HepG2 (cell line): ENCODE data around the gene IL16. TPM values are rescaled to one million over a fixed set of nuclear protein-coding genes. Genes with fewer than 3 reads are reported as not detected.

Experiments
- ATAC-seq: fragments of 200-7000 bp; cut with Tn5 transposase; 3 replicates; pipeline ENCODE4 v1.9.1; 2020; ENCODE audit warnings: mild to moderate bottlenecking, moderate library complexity
- BruUV-seq: library from RNA; stranded (reverse); fragments of 400-500 nt; replicated peaks from 2 replicates; lab custom pipeline; 2021; lab: Mats Ljungman, UMichigan
- CTCF ChIA-PET: fragments of 300-600 bp; formaldehyde crosslinking; extraction: SDS; loops from one replicate; lab custom pipeline; 2021; ENCODE audit warnings: low total read pairs, inconsistent platforms, low intra/inter-chr PET ratio; lab: Yijun Ruan, JAX
- POLR2A ChIA-PET: fragments of 350-600 bp; sonication (Branson Sonifier 250); formaldehyde crosslinking; loops from one replicate; lab custom pipeline; 2020; ENCODE audit warnings: antibody characterized with exemption, inconsistent platforms; lab: Yijun Ruan, JAX
- DNase-seq: peaks from one replicate; pipeline ENCODE4 v3.0.0-alpha.2; 2015; ENCODE audit warnings: low spot score
- FAIRE-seq: peaks from 3 replicates; lab custom pipeline; 2011; peaks lifted over from hg19 to GRCh38; lab: Jason Lieb, UNC
- H2AFZ ChIP-seq: one replicate; pipeline ENCODE4 v1.6.1; 2011; ENCODE audit warnings: low read length, inconsistent platforms
- H3K27ac ChIP-seq: fragments of 300-600 bp; 3 replicates; pipeline ENCODE4 v1.8.0; 2011; ENCODE audit warnings: mixed run types, mild to moderate bottlenecking, mixed read lengths, low read length, inconsistent platforms; ENCODE audit not compliant: insufficient read depth; ENCODE audit errors: extremely low read length
- H3K27me3 ChIP-seq, 2 experiments: fragments of 200-600 bp in 1 of 2; 2 replicates in 1 of 2; 3 replicates in 1 of 2; pipeline versions ENCODE4 v1.6.0 to v1.8.0; 2011; ENCODE audit warnings: low read length in 2 of 2, mild to moderate bottlenecking in 2 of 2, moderate library complexity in 2 of 2, inconsistent platforms in 1 of 2; ENCODE audit not compliant: insufficient read depth in 2 of 2, control insufficient read depth in 1 of 2
- H3K36me3 ChIP-seq, 2 experiments: fragments of 200-600 bp in 1 of 2; replicated peaks in 1 of 2; 2 replicates in 1 of 2; 3 replicates in 1 of 2; pipeline versions ENCODE4 v1.5.1 to v1.8.0; 2011; ENCODE audit warnings: low read length in 2 of 2, inconsistent platforms in 1 of 2; ENCODE audit not compliant: insufficient read depth in 2 of 2, control insufficient read depth in 1 of 2
- H3K4me1 ChIP-seq: 2 replicates; pipeline ENCODE4 v1.5.1; 2012; ENCODE audit warnings: low read length, inconsistent platforms; ENCODE audit not compliant: insufficient read depth
- H3K4me2 ChIP-seq: 2 replicates; pipeline ENCODE4 v1.6.0; 2011; ENCODE audit warnings: low read depth, low read length, inconsistent platforms
- H3K4me3 ChIP-seq, 3 experiments: fragments of 200-600 bp in 1 of 3; sonication (generic), shearing (Covaris generic) in 1 of 3; replicated peaks in 1 of 3; 2 replicates each; pipeline ENCODE4 v1.5.1; 2011 to 2016; ENCODE audit warnings: low read length in 3 of 3, inconsistent platforms in 2 of 3, low read depth in 2 of 3, mild to moderate bottlenecking in 2 of 3, control low read depth in 1 of 3, mixed read lengths in 1 of 3; ENCODE audit not compliant: insufficient read depth in 1 of 3
- H3K79me2 ChIP-seq: one replicate; pipeline ENCODE4 v1.6.1; 2011; ENCODE audit warnings: low read length, inconsistent platforms; ENCODE audit not compliant: insufficient read depth
- H3K9ac ChIP-seq: 2 replicates; pipeline ENCODE4 v1.6.0; 2011; ENCODE audit warnings: mild to moderate bottlenecking, low read depth, low read length, inconsistent platforms; ENCODE audit not compliant: insufficient read depth
- H3K9me3 ChIP-seq: 2 replicates; pipeline ENCODE4 v1.5.1; 2012; ENCODE audit warnings: mild to moderate bottlenecking, low read length
- H4K20me1 ChIP-seq: 2 replicates; pipeline ENCODE4 v1.6.0; 2011; ENCODE audit warnings: inconsistent platforms, mild to moderate bottlenecking, low read length, moderate library complexity; ENCODE audit not compliant: insufficient read depth
- CCAR2 ChIP-seq: fragments of 200-400 bp; formaldehyde crosslinking; optimal IDR thresholded peaks from 2 replicates; pipeline ENCODE3; 2018; ENCODE audit warnings: low read depth, mild to moderate bottlenecking, low read length, moderate library complexity
- FOXK2 ChIP-seq: fragments of 450-650 bp; IDR thresholded peaks from 2 replicates; pipeline ENCODE4 v1.6.1; 2016
- GPBP1L1 ChIP-seq: sonication (generic); formaldehyde crosslinking; IDR thresholded peaks from 2 replicates; pipeline ENCODE4 v1.5.0; 2020; ENCODE audit warnings: mild to moderate bottlenecking, missing genetic modification reagents
- MEIS1 ChIP-seq: sonication (generic); formaldehyde crosslinking; IDR thresholded peaks from 2 replicates; pipeline ENCODE4 v1.9.0; 2021; ENCODE audit warnings: mild to moderate bottlenecking, missing genetic modification reagents, moderate library complexity, borderline replicate concordance
- PATZ1 ChIP-seq: sonication (generic); formaldehyde crosslinking; IDR thresholded peaks from 2 replicates; pipeline ENCODE4 v1.4.0; 2020; ENCODE audit warnings: missing genetic modification reagents
- TFAP4 ChIP-seq: sonication (generic); IDR thresholded peaks from 2 replicates; pipeline ENCODE4 v1.6.1; 2016; ENCODE audit warnings: low read depth, borderline replicate concordance
- ZBTB46 ChIP-seq: sonication (generic); formaldehyde crosslinking; IDR thresholded peaks from 2 replicates; pipeline ENCODE4 v1.4.0; 2020; ENCODE audit warnings: mild to moderate bottlenecking, missing genetic modification reagents, borderline replicate concordance
- ZFP90 ChIP-seq: sonication (generic); formaldehyde crosslinking; IDR thresholded peaks from 2 replicates; pipeline ENCODE4 v1.8.0; 2022; ENCODE audit warnings: missing genetic modification reagents, mild to moderate bottlenecking, inconsistent platforms, borderline replicate concordance
- ZNF678 ChIP-seq: sonication (generic); formaldehyde crosslinking; IDR thresholded peaks from 2 replicates; pipeline ENCODE4 v1.4.0; 2020; ENCODE audit warnings: mild to moderate bottlenecking, missing genetic modification reagents
- WGBS: methylation state at CpG from one replicate; pipeline ENCODE4 v1.1.6; 2017; ENCODE audit warnings: low lambda C conversion rate; 5-methylcytosine and 5-hydroxymethylcytosine counted together
- in situ Hi-C: cut with HindIII; loops from 2 replicates; pipeline ENCODE4 v1.10.0; 2017; ENCODE audit warnings: low pct_unique_long_range_greater_than_20kb; ENCODE audit not compliant: extremely low pct_ligation_motif_present
- intact Hi-C: fragments of 100-400 bp; cut with micrococcal nuclease; formaldehyde crosslinking; loops from one replicate; pipeline ENCODE4 v1.10.0; 2022; ENCODE audit not compliant: unreplicated experiment
- polyA plus RNA-seq, 8 experiments: library from polyadenylated mRNA; depleted of rRNA in 3 of 8; stranded (reverse) in 7 of 8; unstranded in 1 of 8; fragments of >200 nt; fragmentation: Illumina TruSeq in 4 of 8; extraction: Trizol in 4 of 8; gene quantifications; 2 replicates each; pipeline versions ENCODE4 v1.2.1 to v1.2.3, GENCODE V29; 2011 to 2016; ENCODE audit warnings: low read depth in 4 of 8, missing spikeins in 1 of 8, mixed read lengths in 1 of 8; ENCODE audit not compliant: insufficient read depth in 1 of 8
- total RNA-seq, 5 experiments: library from RNA; depleted of rRNA; stranded (reverse); fragments of >200 nt; fragmentation: Illumina TruSeq; extraction: Trizol; gene quantifications; 2 replicates each; pipeline ENCODE4 v1.2.3, GENCODE V29; 2016; ENCODE audit warnings: low read depth in 1 of 5

IL16 gene
- total and polyA plus RNA-seq, 2 of the 13 experiments (the other 11 are each of a cell fraction or from before 2014, with no cell fraction given): 0.03 TPM; not detected in 1

- Histone ChIP-seq H3K4me3 (no peak overlapping the region), H3K36me3 (no peaks in the 10 kb centered on the region), H2AFZ (no peak overlapping the region), H3K27me3 (no peaks in the 10 kb centered on the region), H3K27ac (no peak overlapping the region), H3K4me1 (no peaks in the 10 kb centered on the region), H3K79me2 (no peaks in the 10 kb centered on the region), H4K20me1 (no peaks in the 10 kb centered on the region), H3K9me3 (no peaks in the 10 kb centered on the region), H3K9ac (no peak overlapping the region), H3K4me2 (no peak overlapping the region)
- ATAC-seq: no peak
- ChIA-PET POLR2A (no interaction called here), CTCF (no interaction called here)
- intact Hi-C loops: no loop called here
- no peak for FAIRE-seq
- WGBS: 80% methylated on average over 1 of the region's 12 CpGs
- TF ChIP-seq CCAR2 (no peak), FOXK2 (no peak), MEIS1 (CRISPR knock-in tag) (no peak), TFAP4 (no peak), GPBP1L1 (no peak), ZBTB46 (no peak), PATZ1 (CRISPR knock-in tag) (no peak), ZFP90 (CRISPR knock-in tag) (no peak), ZNF678 (CRISPR knock-in tag) (no peak)
- no TSS peak for BruUV-seq
- in situ Hi-C loops: no loop called here
- DNase-seq: no peak
These were observed 135.6 kb downstream of the IL16 start for GRCh38 chr15:81332326-81332725.
